Measurements from ENCODE around the gene DPP3.
"Not testable (repeated sequence)": the region's sequence is repeated elsewhere in the genome, so short reads cannot be mapped to it uniquely, and the experiment has no call there.

Gene DPP3

DNA sequence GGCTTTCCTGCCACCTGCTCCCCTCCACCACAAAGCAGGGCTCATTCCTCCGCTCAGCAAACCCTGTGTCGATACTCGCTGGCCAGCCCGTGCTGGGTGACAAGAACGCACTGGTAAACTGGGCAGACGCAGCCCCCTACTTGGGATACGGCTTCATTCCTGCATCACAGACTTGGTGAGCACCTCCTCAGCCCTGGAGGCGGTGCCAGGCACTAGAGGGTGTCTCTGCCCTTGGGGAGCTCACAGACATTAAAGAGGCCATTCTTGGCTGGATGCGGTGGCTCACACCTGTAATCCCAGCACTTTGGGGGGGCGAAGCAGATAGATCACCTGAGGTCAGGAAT lies 59.6 kb downstream of the DPP3 start:
- no peak for DNase-seq

DNA sequence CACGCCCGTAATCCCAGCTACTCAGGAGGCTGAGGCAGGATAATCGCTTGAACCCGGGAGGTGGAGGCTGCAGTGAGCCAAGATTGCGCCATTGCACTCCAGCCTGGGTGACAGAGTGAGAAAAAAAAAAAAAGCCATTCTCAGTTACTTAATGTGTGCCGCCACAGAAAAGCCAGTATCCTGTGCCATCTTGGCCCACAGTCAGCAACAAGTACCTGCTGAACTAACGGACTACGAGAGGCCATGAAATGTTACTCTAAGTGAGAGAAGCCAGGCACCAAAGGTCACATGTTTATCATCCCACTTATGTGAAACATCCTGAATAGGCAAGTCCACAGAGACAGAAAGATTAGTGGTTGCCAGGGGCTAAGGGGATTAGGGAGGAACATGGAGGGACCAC lies 60.4 kb downstream of the DPP3 start:
- DNase-seq, result not testable (repeated sequence)

DNA sequence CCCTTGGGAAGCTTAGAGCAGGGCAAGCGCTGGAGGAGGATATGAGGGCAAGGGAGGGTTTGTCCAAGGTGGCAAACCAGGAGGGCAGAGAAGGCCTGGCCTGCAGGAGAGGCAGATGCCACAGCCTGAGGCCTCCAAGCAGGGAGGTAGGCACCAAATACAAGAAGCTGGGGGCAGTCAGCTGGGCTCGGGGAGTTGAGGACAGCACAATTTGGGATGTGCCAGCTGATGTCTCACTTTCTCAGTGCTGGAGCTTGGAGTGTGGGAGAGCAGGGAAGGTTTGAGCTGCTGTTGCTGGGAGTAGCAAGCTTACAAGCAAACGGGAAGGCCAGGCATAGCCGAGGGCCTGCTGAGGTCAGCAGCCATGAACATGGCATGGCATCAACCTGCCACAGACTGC lies 61.7 kb downstream of the DPP3 start:
- no peak for DNase-seq

DNA sequence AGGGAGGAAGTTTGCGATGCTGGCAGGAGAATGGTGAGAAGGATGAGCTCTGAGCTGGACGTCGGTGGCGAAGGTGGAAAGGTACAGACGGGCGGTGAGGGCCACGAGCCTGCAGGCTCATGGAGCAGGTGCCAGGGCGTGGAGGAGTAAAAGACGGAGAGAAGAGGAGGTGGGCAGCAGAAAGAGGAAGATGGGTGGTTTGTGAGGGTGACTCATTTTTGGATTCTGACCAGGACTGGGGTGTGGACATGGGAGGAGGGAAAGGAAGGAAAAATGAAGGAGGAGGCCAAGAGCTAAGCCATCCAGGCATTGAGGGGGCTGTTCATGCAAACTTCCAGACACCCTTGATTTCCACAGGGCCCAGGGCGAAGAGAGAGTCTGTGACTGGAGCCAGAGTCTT lies 62.1 kb downstream of the DPP3 start:
- DNase-seq, result no peak

DNA sequence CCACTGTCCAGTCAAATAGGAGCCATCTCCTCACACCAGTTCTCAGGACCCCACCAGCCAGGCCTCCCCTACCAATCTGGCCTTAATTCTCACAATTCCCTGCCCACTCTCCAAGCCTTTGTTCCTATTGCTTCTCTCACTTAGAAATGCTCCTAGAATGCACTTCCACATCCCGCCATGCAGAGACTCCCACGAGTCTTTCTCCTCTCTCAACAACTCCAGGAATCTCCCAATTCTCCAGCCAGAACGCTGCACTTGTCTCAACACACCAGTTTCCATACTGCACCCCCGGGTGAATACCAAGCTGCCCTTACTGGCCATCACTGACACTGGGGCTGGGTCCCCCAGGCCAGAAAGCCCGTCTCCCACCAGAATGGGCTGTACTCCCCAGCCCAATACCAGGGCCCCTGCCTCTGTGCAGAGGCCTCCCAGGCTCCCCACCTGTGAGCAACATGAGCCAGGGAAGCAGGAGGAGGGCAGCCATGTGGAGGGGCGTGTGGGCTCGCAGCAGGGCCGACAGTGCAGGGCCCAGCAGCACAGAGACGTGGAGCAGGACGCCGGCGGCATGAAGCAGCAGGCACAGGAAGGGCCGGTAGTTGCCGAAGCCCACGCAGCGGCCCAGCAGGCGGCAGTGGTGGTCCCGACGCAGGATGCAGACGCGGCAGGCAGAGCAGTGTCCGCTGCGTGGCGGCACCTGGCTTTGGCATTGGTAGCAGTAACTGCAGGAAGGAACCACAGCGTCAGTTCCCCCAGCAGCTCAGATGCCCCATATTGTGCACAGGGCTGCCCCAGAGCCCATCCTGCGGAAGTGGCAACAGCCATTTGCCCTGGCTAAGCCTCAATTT lies 63.3 kb downstream of the DPP3 start:
- DNase-seq, result peak in 3 of 5 experiments; percentile 48 to 88 (median 77)

DNA sequence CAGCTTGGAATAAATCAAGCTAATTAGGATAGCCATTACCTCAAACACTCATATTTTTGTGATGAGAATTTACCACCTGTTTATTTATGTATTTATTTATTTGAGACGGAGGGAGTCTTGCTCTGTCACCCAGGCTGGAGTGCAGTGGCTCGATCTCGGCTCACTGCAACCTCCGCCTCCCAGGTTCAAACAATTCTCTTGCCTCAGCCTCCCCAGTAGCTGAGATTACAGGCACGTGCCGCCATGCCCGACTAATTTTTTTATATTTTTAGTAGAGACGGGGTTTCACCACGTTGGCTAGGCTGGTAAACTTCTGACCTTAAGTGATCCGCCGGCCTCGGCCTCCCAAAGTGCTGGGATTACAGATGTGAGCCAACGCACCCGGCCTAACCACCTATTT lies 64.7 kb downstream of the DPP3 start:
- DNase-seq, result not testable (repeated sequence)

DNA sequence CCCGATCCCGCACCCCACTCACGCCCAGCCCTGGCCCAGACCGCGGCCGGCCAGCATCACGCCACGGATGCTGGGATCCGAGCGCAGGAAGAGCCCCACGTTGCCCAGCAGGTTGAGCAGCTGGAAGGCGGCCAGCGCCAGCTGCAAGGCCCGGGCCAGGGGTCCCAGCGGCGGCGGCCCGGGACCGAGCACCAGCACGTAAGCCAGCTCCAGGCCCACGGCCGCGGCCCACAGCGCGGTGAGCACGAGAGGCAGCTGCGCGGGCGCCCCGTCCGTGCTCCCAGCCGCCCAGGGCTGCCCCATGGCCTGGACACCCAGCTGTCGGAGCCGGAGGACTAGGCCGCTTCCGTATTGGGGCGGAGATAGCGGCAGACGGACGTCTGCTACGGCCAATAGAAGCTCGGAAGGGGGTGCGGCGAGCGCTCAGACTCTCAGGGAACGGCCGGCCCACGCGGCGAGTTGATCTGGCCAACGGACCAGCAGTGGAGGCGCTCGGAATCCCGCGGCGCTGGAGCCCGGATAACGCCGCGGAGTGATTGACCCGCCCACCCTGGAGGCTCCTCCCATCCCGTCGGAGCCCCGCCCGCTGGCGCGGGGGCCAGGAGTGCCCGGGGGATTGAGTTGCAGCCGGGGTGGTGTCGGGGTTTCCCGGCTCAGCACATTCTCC lies 65.6 kb downstream of the DPP3 start, which contains the start of gene ZDHHC24:
TSS of gene ZDHHC24 (minus strand) at position 348 of the 667 bp plus-strand sequence. CDS start at position 303, 45 bp downstream.
- DNase-seq, result peak; percentile 79 to 92 (median 79)

DNA sequence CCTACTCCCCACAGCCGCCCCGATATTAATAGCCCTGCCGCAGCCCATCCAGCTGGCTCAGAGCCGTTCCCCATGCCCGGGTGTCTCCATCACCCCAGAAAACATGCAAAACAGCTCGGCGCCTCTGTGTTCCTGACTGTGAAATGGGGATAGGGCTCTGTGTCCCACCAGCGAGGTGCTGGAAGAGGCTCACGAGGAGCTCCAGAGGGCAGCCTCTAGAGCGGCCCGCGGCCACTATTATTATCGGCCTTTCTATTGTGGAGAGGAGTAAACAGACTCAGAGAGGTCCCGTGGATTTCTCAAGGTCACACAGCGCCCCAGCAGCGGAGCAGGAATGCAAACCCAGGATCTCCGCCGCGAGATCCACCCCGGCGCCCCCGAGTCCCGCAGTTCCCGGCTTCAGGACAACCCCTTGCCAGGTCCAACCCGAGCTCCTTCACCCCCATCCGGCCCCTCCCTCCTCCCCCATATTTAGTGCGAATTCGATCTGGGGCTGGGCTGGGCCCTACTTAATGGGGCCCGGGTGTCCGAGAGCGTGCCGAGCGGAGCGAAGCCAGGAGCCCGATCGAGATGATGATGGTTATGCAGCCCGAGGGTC lies 66.2 kb downstream of the DPP3 start, which contains the start of gene ACTN3:
TSS of gene ACTN3 (plus strand) at position 536 of the 598 bp plus-strand sequence. CDS start at position 571, 35 bp downstream.
- peak in 1 of 5 experiments; percentile 18 for DNase-seq

DNA sequence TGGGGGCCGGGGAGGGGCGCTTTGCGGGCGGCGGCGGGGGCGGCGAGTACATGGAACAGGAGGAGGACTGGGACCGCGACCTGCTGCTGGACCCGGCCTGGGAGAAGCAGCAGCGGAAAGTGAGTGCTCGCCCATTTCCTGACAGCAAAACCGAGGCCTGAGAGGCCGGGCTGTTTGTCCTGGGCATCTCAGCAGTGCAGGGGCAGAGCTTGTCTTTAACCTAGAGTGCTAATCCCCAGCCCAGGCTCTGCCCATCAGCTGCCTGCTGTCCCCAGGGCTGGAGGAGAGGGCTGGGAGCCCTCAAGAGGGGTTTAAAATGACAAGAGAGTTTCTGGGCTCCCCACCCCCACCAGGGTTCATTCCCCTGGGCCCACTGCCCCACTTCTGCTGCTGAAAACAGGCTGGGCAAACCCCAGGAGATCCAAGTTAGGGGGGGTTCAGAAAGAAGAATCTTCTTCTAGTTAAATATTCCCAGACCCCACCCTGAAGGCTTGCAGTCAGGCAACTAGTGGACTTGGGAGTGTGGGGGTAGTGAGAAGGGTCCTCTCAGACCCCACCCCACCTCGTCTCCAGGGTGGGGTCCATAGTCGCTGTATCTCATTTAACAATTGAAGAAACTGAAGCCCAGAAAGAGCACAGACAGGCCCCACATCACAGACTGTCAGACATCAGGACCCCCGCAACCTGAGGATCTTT lies 66.9 kb downstream of the DPP3 start:
- no peak for DNase-seq

DNA sequence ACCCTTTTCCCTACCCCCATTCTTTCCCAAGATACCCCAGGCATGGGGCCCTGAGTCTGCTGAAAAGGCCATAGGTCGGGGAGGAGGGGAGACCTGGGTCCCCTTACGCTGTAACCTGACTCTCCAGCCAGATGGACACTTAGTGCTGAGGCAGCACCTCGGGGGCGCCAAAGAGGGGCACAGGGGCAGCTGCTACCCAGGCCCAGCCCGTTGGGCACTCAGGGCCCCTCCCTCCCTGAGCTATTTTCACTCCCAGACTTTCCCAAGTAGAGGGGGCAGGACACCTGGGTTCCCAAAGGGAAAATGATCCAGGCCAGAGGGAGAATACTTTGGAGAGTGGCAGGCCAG lies 67.4 kb downstream of the DPP3 start:
- DNase-seq, result no peak

DNA sequence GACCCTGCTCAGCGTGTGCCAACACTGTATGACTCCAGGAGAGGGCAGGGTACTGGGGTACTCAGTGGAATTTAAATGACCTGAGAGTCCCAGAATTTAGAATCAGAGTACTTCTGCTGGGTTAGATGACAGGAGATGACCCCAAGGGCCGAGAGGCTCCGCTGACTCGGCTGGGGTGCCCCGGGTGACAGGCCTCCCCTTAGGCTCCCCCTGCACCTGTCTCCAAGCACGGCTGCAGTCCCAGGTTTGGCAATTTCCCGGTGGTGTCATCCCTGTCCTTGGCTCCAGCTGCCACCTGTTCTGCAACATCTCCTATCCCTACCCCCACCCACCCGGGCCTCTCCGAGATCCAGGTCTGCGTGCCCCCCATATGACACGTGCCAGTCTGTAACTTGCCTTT lies 67.8 kb downstream of the DPP3 start:
- no peak for DNase-seq

DNA sequence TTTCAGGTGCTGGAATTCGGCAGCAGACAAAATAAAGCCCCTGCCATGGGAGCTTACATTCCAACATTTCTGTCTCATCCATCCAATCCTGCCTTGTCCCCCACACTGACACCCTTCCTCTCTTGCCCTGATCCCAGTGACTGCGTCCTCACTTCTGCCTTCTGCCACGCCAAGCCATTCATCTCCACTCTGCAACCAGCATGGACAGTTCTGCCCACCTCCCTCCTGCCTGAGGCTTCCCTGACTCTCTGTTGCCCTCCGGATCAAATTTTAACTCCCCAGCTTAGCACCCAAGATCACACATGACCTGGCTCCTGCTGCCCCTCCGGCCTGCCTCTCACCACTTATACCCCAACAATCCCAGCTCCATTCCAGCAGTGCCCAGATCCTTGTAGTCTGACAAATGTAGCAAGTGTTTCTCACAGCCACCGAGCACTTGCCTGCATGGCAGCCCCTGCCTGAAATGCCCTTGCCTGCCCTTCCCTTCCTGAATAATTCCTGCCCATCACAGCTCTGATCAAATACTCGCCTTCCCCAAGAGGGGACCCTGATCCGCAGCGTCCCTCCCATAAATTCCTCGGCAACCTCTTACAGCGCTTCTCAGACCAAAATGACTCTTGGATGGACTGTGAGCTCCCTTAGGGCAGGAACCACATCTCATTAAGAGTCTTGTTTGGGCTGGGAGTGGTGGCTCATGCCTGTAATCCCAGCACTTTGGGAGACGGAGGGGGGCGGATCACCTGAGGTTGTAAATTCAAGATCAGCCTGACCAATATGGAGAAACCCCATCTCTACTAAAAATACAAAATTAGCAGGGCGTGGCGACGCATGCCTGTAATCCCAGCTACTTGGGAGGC lies 68.8 kb downstream of the DPP3 start:
- DNase-seq, result no peak

DNA sequence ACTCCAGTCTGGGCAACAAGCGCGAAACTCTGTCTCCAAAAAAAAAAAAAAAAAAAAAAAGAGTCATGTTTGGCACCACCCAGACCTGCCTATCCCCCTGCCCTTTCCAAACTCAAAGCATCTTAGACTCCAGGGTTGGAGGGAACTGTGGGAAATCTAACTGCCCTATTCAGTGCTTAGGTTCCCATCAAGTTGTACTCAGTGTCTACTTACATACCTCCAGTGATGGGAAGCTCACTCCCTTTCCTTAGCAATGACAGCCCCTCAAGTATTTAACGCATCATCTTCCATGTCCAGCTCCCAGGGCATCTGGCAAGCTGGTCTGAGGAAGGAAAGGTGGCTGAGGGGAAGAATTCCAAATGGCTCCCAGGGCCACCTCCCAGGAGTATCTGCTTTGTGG lies 69.5 kb downstream of the DPP3 start:
- DNase-seq, result no peak

DNA sequence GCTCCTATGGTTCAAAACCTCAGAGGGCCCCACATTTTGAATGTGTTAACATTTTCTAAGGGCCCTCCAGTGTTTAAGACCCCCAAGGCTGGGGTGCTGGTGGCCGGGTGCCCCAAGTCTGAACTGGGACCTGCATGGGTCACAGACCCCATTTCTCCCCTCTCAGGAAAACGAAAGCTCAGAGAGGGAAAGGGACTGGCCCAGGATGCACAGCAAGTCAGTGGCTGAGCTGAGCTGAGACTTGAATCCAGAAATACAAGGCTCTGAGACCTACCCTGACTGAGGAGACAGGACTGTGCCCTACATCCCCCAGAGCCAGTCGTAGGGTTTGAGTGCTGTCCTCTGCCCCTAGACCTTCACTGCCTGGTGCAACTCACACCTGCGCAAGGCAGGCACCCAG lies 70.7 kb downstream of the DPP3 start:
- DNase-seq, result no peak

DNA sequence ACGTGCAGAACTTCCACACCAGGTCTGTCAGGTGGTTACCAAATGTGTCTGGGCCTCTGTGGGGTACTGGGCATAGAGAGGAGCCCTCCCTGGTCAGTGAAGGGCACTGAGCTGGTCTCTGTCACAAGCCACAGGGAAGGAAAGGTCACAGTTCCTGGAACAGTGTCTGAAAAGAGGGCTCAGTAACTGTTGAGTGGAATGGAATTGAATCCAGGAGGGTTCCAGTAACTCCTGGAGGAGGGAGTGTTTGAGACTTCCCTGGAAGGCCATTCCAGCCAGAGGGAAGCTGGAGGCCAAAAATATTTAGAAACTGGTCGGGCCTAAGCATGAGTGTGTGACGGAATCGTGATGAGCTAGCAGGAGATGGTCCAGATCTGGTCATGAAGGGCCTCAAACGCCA lies 74.4 kb downstream of the DPP3 start:
- DNase-seq, result no peak

DNA sequence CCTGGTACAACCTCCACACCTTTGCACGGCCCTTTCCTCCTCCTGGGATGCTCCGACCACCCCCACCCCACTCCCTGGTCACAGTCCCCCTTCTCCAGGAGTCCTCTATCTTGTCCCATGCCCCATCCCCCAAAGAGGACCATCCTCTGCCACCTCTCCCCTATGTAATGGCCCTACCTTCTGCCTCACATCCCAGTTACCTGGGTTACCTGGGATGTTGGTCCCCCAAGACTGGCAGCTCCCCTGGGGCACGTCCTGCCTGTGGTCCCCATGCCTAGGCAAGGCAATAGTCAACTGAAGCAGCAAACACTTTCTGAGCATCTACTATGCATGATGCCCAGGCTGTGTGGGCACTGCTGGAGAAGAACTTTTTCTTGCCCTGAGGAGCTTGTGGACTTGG lies 75.2 kb downstream of the DPP3 start:
- DNase-seq, result no peak

DNA sequence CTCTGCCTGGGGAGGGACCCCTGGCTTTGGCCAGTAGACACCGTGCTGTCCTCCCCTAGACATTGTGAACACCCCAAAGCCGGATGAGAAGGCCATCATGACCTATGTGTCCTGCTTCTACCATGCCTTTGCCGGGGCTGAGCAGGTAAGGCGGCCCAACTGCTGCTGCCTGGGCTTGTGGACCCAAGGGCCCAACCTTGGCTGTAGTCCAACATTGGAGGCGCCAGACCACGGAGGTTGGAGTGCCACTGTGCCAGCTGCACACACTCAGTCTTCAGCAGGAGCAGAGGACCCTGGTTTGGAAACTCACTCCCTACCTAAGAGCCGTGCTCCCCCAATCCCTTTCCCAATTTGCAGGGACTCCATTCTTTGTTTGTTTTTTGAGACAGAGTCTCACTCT lies 75.9 kb downstream of the DPP3 start:
- DNase-seq, result no peak

DNA sequence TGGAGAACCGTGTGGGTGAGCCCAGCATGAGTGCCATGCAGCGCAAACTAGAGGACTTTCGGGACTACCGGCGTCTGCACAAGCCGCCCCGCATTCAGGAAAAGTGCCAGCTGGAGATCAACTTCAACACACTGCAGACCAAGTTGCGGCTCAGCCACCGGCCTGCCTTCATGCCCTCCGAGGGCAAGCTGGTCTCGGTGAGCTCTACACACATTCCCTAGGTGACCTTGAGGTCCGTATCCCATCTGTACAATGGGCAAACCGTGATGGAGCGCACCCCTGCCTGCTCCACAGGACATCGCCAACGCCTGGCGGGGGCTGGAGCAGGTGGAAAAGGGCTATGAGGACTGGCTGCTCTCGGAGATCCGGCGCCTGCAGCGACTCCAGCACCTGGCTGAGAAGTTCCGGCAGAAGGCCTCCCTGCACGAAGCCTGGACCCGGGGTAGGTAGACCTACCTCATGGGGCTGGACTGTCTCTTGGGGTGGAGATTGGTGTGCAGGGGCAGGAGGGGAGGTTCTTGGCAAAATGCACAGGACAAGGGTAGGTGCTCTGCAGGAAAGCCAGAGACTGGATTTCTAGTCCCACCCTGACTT lies 77.6 kb downstream of the DPP3 start:
- no peak for DNase-seq

Data from T-helper 2 cell (primary cell).